ENCODE measurements around the gene EMC1. TPM values are rescaled to one million over a fixed set of nuclear protein-coding genes. Genes with fewer than 3 reads are reported as not detected.

The EMC1 gene
- total RNA-seq, 1 donor from 2014 or later = 28.0 TPM

GRCh38 chr1:19255288-19255687 is 4.0 kb upstream of the EMC1 start:
- peaks cover 0 to 48% of the 10 kb centered on the region in 2 donors for H3K36me3 ChIP-seq
- no peak overlapping the region for H3K27ac ChIP-seq

GRCh38 chr1:19254416-19254815 is 3.1 kb upstream of the EMC1 start:
- no peak for DNase-seq (ENCODE audit: extremely low spot score in 2 of 2)
- H3K36me3 ChIP-seq = peaks cover 0 to 39% of the 10 kb centered on the region in 2 donors
- H3K9me3 ChIP-seq = no peaks in the 10 kb centered on the region
- H3K27ac ChIP-seq = no peak overlapping the region
- H3K4me1 ChIP-seq = peaks cover 40% of the 10 kb centered on the region
- no peaks in the 10 kb centered on the region for H3K27me3 ChIP-seq
- no peak overlapping the region for H3K4me3 ChIP-seq
- no peak for TF ChIP-seq POLR2A (IDR thresholded peaks at IDR 0.05)
- TF ChIP-seq POLR2AphosphoS5 (IDR thresholded peaks at IDR 0.05; ENCODE audit: insufficient read depth in 1 of 2, low read depth in 1 of 2) = no peak
- no peak for TF ChIP-seq CTCF (IDR thresholded peaks at IDR 0.05)
- intact Hi-C loops (cut with DNase I) = no loop called here

More at GRCh38 chr1:19255288-19255687, 4.0 kb upstream of the EMC1 start:
- no peak overlapping the region for H3K4me3 ChIP-seq
- peaks cover 32% of the 10 kb centered on the region for H3K4me1 ChIP-seq
- H3K27me3 ChIP-seq = no peaks in the 10 kb centered on the region
- intact Hi-C loops (cut with DNase I) = loop anchor here (5.0 kb wide), 1 partner anchor 397 kb away; no protein-coding TSS in a partner anchor
- DNase-seq (ENCODE audit: extremely low spot score in 2 of 2) = no peak
- TF ChIP-seq POLR2A (IDR thresholded peaks at IDR 0.05) (no peak), CTCF (IDR thresholded peaks at IDR 0.05) (no peak)
- H3K9me3 ChIP-seq = no peaks in the 10 kb centered on the region

- peaks cover 43% of the 10 kb centered on the region for H3K4me1 ChIP-seq
- H3K36me3 ChIP-seq = peaks cover 0 to 4% of the 10 kb centered on the region in 2 donors
- TF ChIP-seq POLR2AphosphoS5 (IDR thresholded peaks at IDR 0.05; ENCODE audit: insufficient read depth in 1 of 2, low read depth in 1 of 2) (no peak), CTCF (IDR thresholded peaks at IDR 0.05) (no peak), POLR2A (IDR thresholded peaks at IDR 0.05) (no peak)
- DNase-seq (ENCODE audit: extremely low spot score in 2 of 2) = no peak
- H3K27ac ChIP-seq = peak overlapping the region; percentile 89
- intact Hi-C loops (cut with DNase I) = no loop called here
- no peaks in the 10 kb centered on the region for H3K9me3 ChIP-seq
- no peaks in the 10 kb centered on the region for H3K27me3 ChIP-seq
- peak overlapping the region; percentile 73 to 75 for H3K4me3 ChIP-seq
Measured at GRCh38 chr1:19250629-19251304, 557 bp downstream of the EMC1 start.

GRCh38 chr1:19240673-19241538 is 10.4 kb downstream of the EMC1 start:
- Histone ChIP-seq H3K4me3 (no peak overlapping the region), H3K9me3 (no peaks in the 10 kb centered on the region), H3K27me3 (no peaks in the 10 kb centered on the region), H3K36me3 (peaks cover 5 to 79% of the 10 kb centered on the region in 2 donors), H3K27ac (peak overlapping the region; percentile 25), H3K4me1 (no peaks in the 10 kb centered on the region)
- TF ChIP-seq POLR2AphosphoS5 (IDR thresholded peaks at IDR 0.05; ENCODE audit: insufficient read depth in 1 of 2, low read depth in 1 of 2) = no peak
- TF ChIP-seq POLR2A (IDR thresholded peaks at IDR 0.05) = no peak
- peak; percentile 71 to 91 (median 85) for TF ChIP-seq CTCF (IDR thresholded peaks at IDR 0.05)
- intact Hi-C loops (cut with DNase I) = loop anchor here (10.0 kb wide), 1 partner anchor 356 kb away; no protein-coding TSS in a partner anchor
- DNase-seq (ENCODE audit: extremely low spot score in 2 of 2) = no peak
